ENCODE data around the gene HSPA13.

- TF ChIP-seq EP300 (IDR thresholded peaks at IDR 0.05; ENCODE audit: low read depth) (no peak), CTCF (IDR thresholded peaks at IDR 0.05) (no peak)
These were observed 29.7 kb downstream of the HSPA13 start for GRCh38 chr21:14353231-14353630.
